GM18526 (cell line): ENCODE results near the gene KLF7.

Experiments used
- POLR2A ChIP-seq: IDR thresholded peaks from 3 replicates; pipeline ENCODE4 v1.6.1; 2011; ENCODE audit not compliant: insufficient read length; ENCODE audit errors: extremely low read depth

The KLF7 gene

GRCh38 chr2:207054521-207054920 lies 111.2 kb downstream of the KLF7 start:
- TF ChIP-seq POLR2A, result no peak

DNA sequence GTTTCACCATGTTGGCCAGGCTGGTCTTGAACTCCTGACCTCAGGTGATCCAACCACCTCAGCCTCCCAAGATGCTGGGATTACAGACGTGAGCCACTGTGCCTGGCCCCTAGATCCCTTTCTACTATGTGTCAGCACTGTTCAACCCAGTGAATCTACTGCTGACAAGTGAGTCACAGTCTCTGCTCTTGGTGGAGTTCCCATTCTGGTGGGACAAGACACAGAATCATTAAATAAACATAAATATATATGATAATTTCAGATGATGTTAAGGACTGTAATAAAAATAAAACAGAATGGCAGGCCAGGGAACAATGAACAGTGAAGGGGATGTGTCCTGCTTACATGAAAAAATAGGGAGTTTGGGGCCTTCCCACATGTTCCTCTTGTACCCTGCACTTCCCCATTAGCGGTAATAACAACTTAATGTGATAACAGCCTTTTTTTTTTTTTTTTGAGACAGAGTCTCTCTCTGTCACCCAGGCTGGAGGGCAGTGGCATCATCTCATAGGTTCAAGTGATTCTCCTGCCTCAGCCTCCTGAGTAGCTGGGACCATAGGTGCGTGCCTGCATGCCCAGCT lies 114.3 kb downstream of the KLF7 start:
- no peak for TF ChIP-seq POLR2A

GRCh38 chr2:207049122-207049521 lies 116.6 kb downstream of the KLF7 start:
- TF ChIP-seq POLR2A, result no peak

DNA sequence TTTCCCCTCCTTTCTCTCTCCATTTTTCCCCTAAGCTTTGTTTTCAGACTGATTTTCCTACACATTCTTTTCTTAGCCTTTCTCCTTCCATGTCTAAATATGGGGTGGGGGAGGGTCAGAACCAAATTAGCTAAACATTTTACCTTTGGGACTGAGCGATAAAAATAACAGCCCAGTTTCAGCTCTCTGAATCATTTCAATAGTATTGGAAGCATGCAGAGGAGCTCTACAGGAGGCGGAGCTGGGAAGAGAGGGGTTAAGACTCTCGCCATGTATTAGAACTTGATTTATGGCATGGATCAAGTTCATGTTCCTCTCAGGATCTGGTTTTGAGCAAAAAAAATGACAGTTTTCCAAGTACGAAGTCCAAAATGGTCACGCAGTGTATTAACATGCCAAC lies 117.3 kb downstream of the KLF7 start:
- TF ChIP-seq POLR2A, result no peak

DNA sequence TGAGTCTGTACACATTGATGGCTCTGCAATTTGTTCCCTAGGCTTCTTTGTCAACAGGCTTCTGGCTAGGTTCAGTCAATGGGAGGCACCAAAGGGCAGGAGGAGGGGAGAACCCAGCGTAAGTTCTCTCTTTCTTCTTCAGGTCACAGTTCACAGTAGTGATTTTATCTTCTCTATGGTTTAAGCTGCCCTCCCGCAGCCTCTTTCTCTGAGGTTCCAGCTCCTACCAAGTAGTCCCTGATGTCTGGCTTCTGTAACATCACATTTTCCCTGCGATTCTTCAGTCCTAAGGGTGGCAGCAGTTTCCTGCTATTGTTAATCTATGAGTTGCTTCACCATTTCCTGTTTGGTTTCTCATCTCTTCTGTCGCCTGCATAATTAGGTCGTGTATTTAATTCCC lies 119.0 kb downstream of the KLF7 start:
- no peak for TF ChIP-seq POLR2A

GRCh38 chr2:207045531-207045930 lies 120.2 kb downstream of the KLF7 start:
- no peak for TF ChIP-seq POLR2A

DNA sequence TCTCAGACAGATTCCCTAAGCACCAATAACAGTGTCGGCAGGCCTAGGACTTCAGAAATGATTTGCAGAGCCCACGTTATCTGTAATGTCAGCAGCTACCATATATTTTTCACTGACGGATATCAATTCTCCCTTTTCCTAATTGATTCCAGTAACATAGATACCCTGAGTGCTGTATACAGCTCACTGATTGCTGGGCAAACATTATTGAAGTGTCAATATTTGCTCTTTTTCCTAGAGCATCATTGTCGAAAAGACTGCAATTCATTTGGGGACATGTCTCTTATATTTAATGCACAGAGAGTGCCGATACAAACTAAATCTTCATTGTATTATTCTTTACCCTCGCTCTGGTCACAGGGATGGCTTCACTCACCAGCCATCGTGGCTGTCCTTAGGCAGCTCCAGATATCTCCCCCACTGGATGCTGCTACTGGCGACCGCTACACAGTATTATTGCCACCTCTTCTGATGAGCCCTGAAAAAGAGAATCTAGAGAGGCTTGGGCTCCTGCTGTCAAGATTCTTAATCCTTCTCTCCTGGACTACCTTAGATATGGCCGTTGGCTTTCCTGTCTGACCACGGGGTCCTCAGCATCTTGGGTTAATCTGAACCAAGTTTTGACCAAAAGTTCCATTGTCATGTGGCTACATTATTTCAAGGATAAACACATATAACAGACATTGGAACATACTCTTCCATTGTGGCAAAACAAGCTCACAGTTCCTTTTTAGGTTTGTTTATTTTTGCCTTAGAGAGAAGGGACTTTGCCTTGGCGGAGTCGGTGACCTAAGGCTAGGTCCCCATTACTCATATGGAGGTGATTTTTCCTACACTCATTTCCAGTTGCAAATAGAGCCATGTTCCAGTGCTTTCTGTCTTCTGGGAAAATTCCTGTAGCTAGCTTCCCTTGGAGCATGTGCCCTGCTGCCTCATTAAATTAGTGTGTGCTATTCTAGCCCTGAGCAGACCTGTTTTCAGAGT lies 121.1 kb downstream of the KLF7 start:
- no peak for TF ChIP-seq POLR2A

GRCh38 chr2:207042841-207043240 lies 122.9 kb downstream of the KLF7 start:
- no peak for TF ChIP-seq POLR2A

- no peak for TF ChIP-seq POLR2A
Observed at GRCh38 chr2:207041786-207042554, 123.8 kb downstream of the KLF7 start.

- no peak for TF ChIP-seq POLR2A
Observed at GRCh38 chr2:207041279-207041678, 124.5 kb downstream of the KLF7 start.

DNA sequence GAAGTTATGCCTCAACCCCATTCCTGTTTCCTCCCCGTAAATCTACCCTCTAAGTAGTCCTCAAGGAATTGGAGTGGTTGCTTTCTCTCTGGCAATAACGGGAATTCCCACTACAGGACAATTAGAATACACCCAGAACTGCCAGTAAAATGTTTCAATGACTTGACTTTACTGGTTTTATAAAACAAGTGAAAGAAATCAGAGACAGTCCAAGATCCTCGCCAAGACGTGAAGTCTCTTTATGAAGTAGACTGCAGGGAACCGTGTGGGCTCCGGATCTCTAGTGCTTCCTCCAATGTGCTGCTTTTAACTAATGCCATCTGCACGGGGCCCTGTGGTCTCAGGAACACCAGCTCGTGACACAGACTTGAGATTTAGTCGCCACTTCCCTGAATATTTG lies 125.1 kb downstream of the KLF7 start:
- TF ChIP-seq POLR2A, result no peak

- TF ChIP-seq POLR2A, result no peak
Observed at GRCh38 chr2:207039225-207039624, 126.5 kb downstream of the KLF7 start.

- no peak for TF ChIP-seq POLR2A
Observed at GRCh38 chr2:207038299-207038698, 127.4 kb downstream of the KLF7 start.

DNA sequence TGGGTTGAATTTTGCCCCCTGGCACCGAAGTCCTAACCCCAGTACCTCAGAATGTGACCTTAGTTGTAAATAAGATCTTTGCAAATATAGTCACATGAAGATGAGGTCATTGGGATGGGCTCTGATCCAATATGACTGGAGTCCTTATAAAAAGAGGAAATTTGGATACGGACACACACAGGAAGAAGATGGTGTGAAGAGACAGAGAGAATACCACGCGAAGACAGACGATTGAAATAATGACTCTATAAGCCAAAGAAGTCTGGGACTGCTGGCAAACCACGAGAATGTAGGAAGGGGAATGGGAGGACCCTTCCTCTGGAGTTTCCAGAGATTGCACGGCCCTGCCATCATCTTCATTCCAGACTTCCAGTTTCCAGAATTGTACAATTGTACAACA lies 127.9 kb downstream of the KLF7 start:
- no peak for TF ChIP-seq POLR2A

DNA sequence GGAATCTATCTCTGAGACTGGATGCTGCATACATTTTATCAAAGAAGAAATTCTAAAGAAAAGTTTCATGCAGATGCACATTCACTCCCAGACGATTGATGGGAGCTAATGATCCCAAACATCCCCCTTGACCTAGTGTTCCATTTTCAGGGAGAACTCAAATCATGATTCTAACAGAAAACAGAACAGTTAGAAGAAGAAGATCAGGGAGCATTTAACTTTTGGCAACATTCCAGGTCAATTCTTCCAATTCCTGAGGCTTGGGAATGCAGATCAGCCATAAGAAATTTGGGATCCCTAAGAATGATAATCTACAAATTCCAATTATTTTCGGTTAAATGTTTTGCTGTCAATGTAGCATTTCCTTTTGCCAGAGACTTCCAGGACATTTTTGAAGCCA lies 129.9 kb downstream of the KLF7 start:
- no peak for TF ChIP-seq POLR2A

DNA sequence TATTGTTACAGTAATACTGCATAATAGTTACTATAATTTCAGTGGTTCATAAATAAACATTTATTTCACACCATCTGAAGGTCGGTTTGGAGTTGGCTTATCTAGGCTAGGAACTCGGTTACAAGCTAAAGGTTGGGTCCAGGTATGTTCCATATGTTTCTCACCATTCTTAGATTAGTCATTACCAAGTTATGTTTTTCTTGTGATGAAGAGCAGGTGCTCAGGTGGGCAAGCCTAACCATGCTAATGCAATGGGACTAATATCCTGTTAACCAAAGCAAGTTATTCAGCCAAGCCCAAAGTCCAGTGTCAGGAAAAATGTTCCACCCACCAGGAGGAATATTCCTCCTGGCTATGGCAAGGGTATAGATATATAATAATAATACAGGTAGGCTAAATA lies 133.3 kb downstream of the KLF7 start:
- TF ChIP-seq POLR2A, result no peak
